Naive B cell (primary cell): ENCODE data around the gene MRAP. TPM values are rescaled to one million over a fixed set of nuclear protein-coding genes. Genes with fewer than 3 reads are reported as not detected.

Experiments used
- ATAC-seq, 2 donors: fragments of 150-1000 bp; cut with Tn5 transposase; 2 replicates each; pipeline ENCODE4 v1.10.0; 2021; ENCODE audit warnings: low read depth in 2 of 2, mild to moderate bottlenecking in 2 of 2, moderate library complexity in 2 of 2
- DNase-seq: peaks from one replicate; pipeline ENCODE4 v3.0.0; 2022
- H3K27ac Mint-ChIP-seq, 6 donors: one replicate each; pipeline ENCODE4 v1.8.0; 2020 to 2022; ENCODE audit warnings: mild to moderate bottlenecking in 6 of 6, mixed read lengths in 6 of 6, moderate library complexity in 5 of 6, inconsistent platforms in 2 of 6
- H3K27me3 Mint-ChIP-seq, 3 donors: one replicate each; pipeline ENCODE4 v1.8.0; 2021 to 2022; ENCODE audit warnings: mixed read lengths in 3 of 3, mild to moderate bottlenecking in 1 of 3
- H3K36me3 Mint-ChIP-seq, 2 donors: one replicate each; pipeline ENCODE4 v1.8.0; 2020 to 2022; ENCODE audit warnings: mixed read lengths in 2 of 2, inconsistent platforms in 1 of 2, mild to moderate bottlenecking in 1 of 2
- H3K4me1 Mint-ChIP-seq, 3 donors: one replicate each; pipeline ENCODE4 v1.8.0; 2020 to 2022; ENCODE audit warnings: mixed read lengths in 3 of 3, inconsistent platforms in 1 of 3, mild to moderate bottlenecking in 1 of 3, moderate library complexity in 1 of 3
- H3K4me3 Mint-ChIP-seq, 8 donors: one replicate each; pipeline ENCODE4 v1.8.0; 2020 to 2022; ENCODE audit warnings: mild to moderate bottlenecking in 8 of 8, mixed read lengths in 8 of 8, moderate library complexity in 8 of 8, inconsistent platforms in 2 of 8
- H3K9me3 Mint-ChIP-seq, 7 donors: one replicate each; pipeline ENCODE4 v1.8.0; 2020 to 2022; ENCODE audit warnings: mixed read lengths in 7 of 7, mild to moderate bottlenecking in 5 of 7, inconsistent platforms in 2 of 7, moderate library complexity in 1 of 7
- polyA plus RNA-seq, 6 donors: library from polyadenylated mRNA; unstranded; fragments of 300-500 nt; fragmentation: Illumina TruSeq; gene quantifications; one replicate each; pipeline ENCODE4 v1.2.3, GENCODE V29; 2021; ENCODE audit warnings: low read depth in 6 of 6

MRAP gene
- polyA plus RNA-seq, 6 donors from 2014 or later: not detected

GRCh38 chr21:32278103-32278502 lies 20.6 kb upstream of the MRAP start:
- no peak for DNase-seq
- H3K4me1 Mint-ChIP-seq: peaks cover 15 to 37% (median 34%) of the 10 kb centered on the region in 3 donors
- no peak for ATAC-seq

GRCh38 chr21:32278518-32279376 lies 19.9 kb upstream of the MRAP start, which contains the start of gene MIS18A:
MIS18A (minus strand) TSS chr21:32279049; CDS start chr21:32279014, 35 bp downstream.
- H3K36me3 Mint-ChIP-seq: peaks cover 0 to 11% of the 10 kb centered on the region in 2 donors
- ATAC-seq (peak; percentile 94 to 97), DNase-seq (peak; percentile 94)
- H3K4me1 Mint-ChIP-seq: peaks cover 15 to 36% (median 34%) of the 10 kb centered on the region in 3 donors
- H3K4me3 Mint-ChIP-seq: peak within 1 kb of the TSS; percentile 97 to 99 (median 99)
- H3K27ac Mint-ChIP-seq: peak within 1 kb of the TSS; percentile 88 to 99 (median 96)
- no peaks in the 10 kb centered on the region for H3K27me3 Mint-ChIP-seq
- H3K9me3 Mint-ChIP-seq: no peaks in the 10 kb centered on the region

More at GRCh38 chr21:32278103-32278502, 20.6 kb upstream of the MRAP start:
- Mint-ChIP-seq H3K27ac (peak overlapping the region in 3 of 6 donors; percentile 42 to 94 (median 76)), H3K36me3 (peaks cover 0 to 6% of the 10 kb centered on the region in 2 donors), H3K9me3 (no peaks in the 10 kb centered on the region), H3K27me3 (no peaks in the 10 kb centered on the region), H3K4me3 (peak overlapping the region; percentile 97 to 99 (median 99))

- Mint-ChIP-seq H3K27me3 (no peaks in the 10 kb centered on the region), H3K4me3 (peak overlapping the region; percentile 97 to 99 (median 99)), H3K36me3 (peaks cover 0 to 11% of the 10 kb centered on the region in 2 donors), H3K9me3 (no peaks in the 10 kb centered on the region), H3K27ac (peak overlapping the region in 5 of 6 donors; percentile 88 to 99 (median 95)), H3K4me1 (peaks cover 15 to 36% (median 34%) of the 10 kb centered on the region in 3 donors)
- no peak for DNase-seq
- ATAC-seq: no peak
Measured at GRCh38 chr21:32279377-32279680, 19.3 kb upstream of the MRAP start.

GRCh38 chr21:32281531-32281930 lies 17.1 kb upstream of the MRAP start:
- Mint-ChIP-seq H3K27me3 (no peaks in the 10 kb centered on the region), H3K4me1 (peaks cover 11 to 29% (median 28%) of the 10 kb centered on the region in 3 donors), H3K27ac (no peak overlapping the region), H3K9me3 (no peaks in the 10 kb centered on the region), H3K36me3 (peaks cover 0 to 11% of the 10 kb centered on the region in 2 donors), H3K4me3 (peak overlapping the region in 2 of 8 donors; percentile 20 to 24)
- no peak for ATAC-seq
- DNase-seq: no peak

GRCh38 chr21:32282992-32283391 lies 15.7 kb upstream of the MRAP start:
- H3K4me3 Mint-ChIP-seq: no peak overlapping the region
- no peak for DNase-seq
- peaks cover 0 to 4% (median 0%) of the 10 kb centered on the region in 7 donors for H3K9me3 Mint-ChIP-seq
- no peaks in the 10 kb centered on the region for H3K27me3 Mint-ChIP-seq
- H3K27ac Mint-ChIP-seq: no peak overlapping the region
- H3K4me1 Mint-ChIP-seq: peaks cover 10 to 25% (median 23%) of the 10 kb centered on the region in 3 donors
- no peak for ATAC-seq
- peaks cover 0 to 11% of the 10 kb centered on the region in 2 donors for H3K36me3 Mint-ChIP-seq

GRCh38 chr21:32285476-32285875 lies 13.2 kb upstream of the MRAP start:
- no peak for ATAC-seq
- H3K36me3 Mint-ChIP-seq: peaks cover 0 to 11% of the 10 kb centered on the region in 2 donors
- H3K27me3 Mint-ChIP-seq: no peaks in the 10 kb centered on the region
- H3K9me3 Mint-ChIP-seq: peaks cover 0 to 4% (median 0%) of the 10 kb centered on the region in 7 donors
- no peak overlapping the region for H3K27ac Mint-ChIP-seq
- peaks cover 0 to 2% (median 1%) of the 10 kb centered on the region in 3 donors for H3K4me1 Mint-ChIP-seq
- H3K4me3 Mint-ChIP-seq: no peak overlapping the region
- no peak for DNase-seq

- Mint-ChIP-seq H3K27me3 (no peaks in the 10 kb centered on the region), H3K4me3 (no peak overlapping the region), H3K4me1 (peaks cover 0 to 1% (median 0%) of the 10 kb centered on the region in 3 donors), H3K36me3 (peaks cover 0 to 10% of the 10 kb centered on the region in 2 donors), H3K9me3 (no peaks in the 10 kb centered on the region), H3K27ac (no peak overlapping the region)
- DNase-seq (no peak), ATAC-seq (no peak)
Measured at GRCh38 chr21:32297449-32297848, 1.2 kb upstream of the MRAP start.

- no peak for DNase-seq
- H3K27me3 Mint-ChIP-seq: no peaks in the 10 kb centered on the region
- H3K4me1 Mint-ChIP-seq: peaks cover 0 to 1% (median 0%) of the 10 kb centered on the region in 3 donors
- no peaks in the 10 kb centered on the region for H3K9me3 Mint-ChIP-seq
- no peak for ATAC-seq
- H3K4me3 Mint-ChIP-seq: no peak overlapping the region
- H3K27ac Mint-ChIP-seq: no peak overlapping the region
- H3K36me3 Mint-ChIP-seq: peaks cover 0 to 10% of the 10 kb centered on the region in 2 donors
Measured at GRCh38 chr21:32298148-32298559, 501 bp upstream of the MRAP start.

GRCh38 chr21:32299695-32300094 lies 1.0 kb downstream of the MRAP start:
- Mint-ChIP-seq H3K9me3 (no peaks in the 10 kb centered on the region), H3K4me1 (peaks cover 0 to 1% (median 0%) of the 10 kb centered on the region in 3 donors), H3K36me3 (peaks cover 0 to 10% of the 10 kb centered on the region in 2 donors), H3K27ac (no peak overlapping the region), H3K4me3 (no peak overlapping the region), H3K27me3 (no peaks in the 10 kb centered on the region)
- no peak for ATAC-seq
- DNase-seq: no peak

- H3K27me3 Mint-ChIP-seq: no peaks in the 10 kb centered on the region
- no peak overlapping the region for H3K27ac Mint-ChIP-seq
- ATAC-seq: no peak
- H3K4me1 Mint-ChIP-seq: peaks cover 0 to 1% (median 0%) of the 10 kb centered on the region in 3 donors
- DNase-seq: no peak
- no peak overlapping the region for H3K4me3 Mint-ChIP-seq
- H3K36me3 Mint-ChIP-seq: peaks cover 0 to 10% of the 10 kb centered on the region in 2 donors
- H3K9me3 Mint-ChIP-seq: no peaks in the 10 kb centered on the region
Measured at GRCh38 chr21:32300117-32300681, 1.5 kb downstream of the MRAP start.

- ATAC-seq (no peak), DNase-seq (no peak)
- Mint-ChIP-seq H3K4me1 (peaks cover 0 to 1% (median 0%) of the 10 kb centered on the region in 3 donors), H3K27me3 (no peaks in the 10 kb centered on the region), H3K9me3 (no peaks in the 10 kb centered on the region), H3K36me3 (peaks cover 4 to 10% of the 10 kb centered on the region in 2 donors), H3K4me3 (no peak overlapping the region), H3K27ac (no peak overlapping the region)
Measured at GRCh38 chr21:32301596-32301995, 2.9 kb downstream of the MRAP start.

- Mint-ChIP-seq H3K4me1 (peaks cover 0 to 1% (median 0%) of the 10 kb centered on the region in 3 donors), H3K36me3 (peaks cover 10 to 15% of the 10 kb centered on the region in 2 donors), H3K9me3 (no peaks in the 10 kb centered on the region), H3K27ac (no peak overlapping the region), H3K4me3 (no peak overlapping the region), H3K27me3 (no peaks in the 10 kb centered on the region)
- no peak for DNase-seq
- no peak for ATAC-seq
Measured at GRCh38 chr21:32302560-32302959, 3.9 kb downstream of the MRAP start.

GRCh38 chr21:32303385-32303784 lies 4.7 kb downstream of the MRAP start:
- no peak overlapping the region for H3K27ac Mint-ChIP-seq
- H3K4me1 Mint-ChIP-seq: peaks cover 0 to 1% (median 0%) of the 10 kb centered on the region in 3 donors
- no peak for ATAC-seq
- no peak for DNase-seq
- H3K4me3 Mint-ChIP-seq: peak overlapping the region in 1 of 8 donors; percentile 59
- H3K9me3 Mint-ChIP-seq: no peaks in the 10 kb centered on the region
- H3K36me3 Mint-ChIP-seq: peaks cover 10 to 15% of the 10 kb centered on the region in 2 donors
- no peaks in the 10 kb centered on the region for H3K27me3 Mint-ChIP-seq
